HCT116 (cell line): ENCODE data around the gene TMEM54. TPM values are rescaled to one million over a fixed set of nuclear protein-coding genes. Genes with fewer than 3 reads are reported as not detected.

Experiments used
- ATAC-seq: fragments of 200-7000 bp; cut with Tn5 transposase; 2 replicates; pipeline ENCODE4 v1.9.1; 2020; ENCODE audit warnings: mild to moderate bottlenecking, moderate library complexity
- BruUV-seq: library from RNA; stranded (reverse); fragments of 400-500 nt; replicated peaks from 2 replicates; lab custom pipeline; 2021; lab: Mats Ljungman, UMichigan
- CTCF ChIA-PET: fragments of 300-600 bp; sonication (Branson Sonifier 250); formaldehyde crosslinking; loops from one replicate; lab custom pipeline; 2021; ENCODE audit warnings: antibody characterized with exemption; lab: Charles Lee
- POLR2A ChIA-PET: fragments of 300-600, 350-600 bp; sonication (Branson Sonifier 250); formaldehyde crosslinking; loops from one replicate; lab custom pipeline; 2021; ENCODE audit warnings: antibody characterized with exemption; lab: Charles Lee
- RAD21 ChIA-PET, 2 experiments: fragments of 300-600 bp; sonication (Branson Sonifier 250); formaldehyde crosslinking; loops; one replicate each; lab custom pipeline; 2023; ENCODE audit warnings: low total read pairs in 2 of 2; ENCODE audit not compliant: uncharacterized antibody in 2 of 2, unreplicated experiment in 2 of 2, low non-redundant PET in 1 of 2; lab: Charles Lee
- DNase-seq: peaks from one replicate; pipeline ENCODE4 v3.0.0-alpha.2; 2010; ENCODE audit warnings: low read depth, low spot score
- H2AFZ ChIP-seq: fragments of 200-600 bp; shearing (Covaris generic), sonication (generic); 2 replicates; pipeline ENCODE4 v1.6.1; 2017; ENCODE audit warnings: low read depth, mixed run types, mixed read lengths, antibody characterized with exemption, low read length; ENCODE audit not compliant: poor library complexity, severe bottlenecking
- H3K27ac ChIP-seq: 2 replicates; pipeline ENCODE4 v1.5.1; 2012; ENCODE audit warnings: low read depth, low read length
- H3K27me3 ChIP-seq: fragments of 200-600 bp; sonication (generic); 2 replicates; pipeline ENCODE4 v1.6.1; 2016; ENCODE audit warnings: mixed run types, low read length, mixed read lengths; ENCODE audit not compliant: insufficient read depth
- H3K36me3 ChIP-seq, 2 experiments: fragments of 200-500 bp in 1 of 2; fragments of 200-600 bp in 1 of 2; sonication (Bioruptor generic) in 1 of 2; sonication (generic) in 1 of 2; 2 replicates each; pipeline versions ENCODE4 v1.5.1 to v1.6.1; 2014 to 2016; ENCODE audit warnings: low read length in 2 of 2, inconsistent platforms in 1 of 2, mixed read lengths in 1 of 2, mixed run types in 1 of 2; ENCODE audit not compliant: insufficient read depth in 2 of 2, control insufficient read depth in 1 of 2
- H3K4me1 ChIP-seq, 2 experiments: fragments of 200-600 bp in 1 of 2; sonication (generic) in 1 of 2; 2 replicates each; pipeline versions ENCODE4 v1.5.1 to v1.6.1; 2012 to 2017; ENCODE audit warnings: low read length in 2 of 2, inconsistent platforms in 1 of 2, mild to moderate bottlenecking in 1 of 2, mixed read lengths in 1 of 2, mixed run types in 1 of 2, moderate library complexity in 1 of 2; ENCODE audit not compliant: insufficient read depth in 2 of 2, control insufficient read depth in 1 of 2
- H3K4me2 ChIP-seq: fragments of 200-600 bp; sonication (generic); 2 replicates; pipeline ENCODE4 v1.6.1; 2017; ENCODE audit warnings: mixed run types, low read length, mixed read lengths
- H3K4me3 ChIP-seq, 2 experiments: fragments of 200-600 bp in 1 of 2; sonication (generic) in 1 of 2; replicated peaks in 1 of 2; 2 replicates each; pipeline ENCODE4 v1.5.1; 2011 to 2016; ENCODE audit warnings: low read length in 2 of 2, control low read depth in 1 of 2, low read depth in 1 of 2, mild to moderate bottlenecking in 1 of 2, mixed read lengths in 1 of 2, mixed run types in 1 of 2
- H3K79me2 ChIP-seq: fragments of 200-600 bp; sonication (generic); 2 replicates; pipeline ENCODE4 v1.6.1; 2017; ENCODE audit warnings: mild to moderate bottlenecking, mixed run types, low read length, moderate library complexity, mixed read lengths; ENCODE audit not compliant: insufficient read depth
- H3K9ac ChIP-seq: fragments of 200-600 bp; sonication (generic); 2 replicates; pipeline ENCODE4 v1.6.1; 2016; ENCODE audit warnings: low read length, mixed read lengths
- H3K9me2 ChIP-seq: fragments of 200-600 bp; sonication (generic), shearing (Covaris generic); 2 replicates; pipeline ENCODE4 v1.6.1; 2017; ENCODE audit warnings: mixed run types, mild to moderate bottlenecking, moderate library complexity; ENCODE audit not compliant: insufficient read depth
- H3K9me3 ChIP-seq, 2 experiments: fragments of 200-500 bp in 1 of 2; fragments of 200-600 bp in 1 of 2; sonication (Bioruptor generic) in 1 of 2; sonication (generic) in 1 of 2; 2 replicates each; pipeline ENCODE4 v1.6.1; 2014 to 2017; ENCODE audit warnings: low read length in 2 of 2, mixed read lengths in 2 of 2, inconsistent platforms in 1 of 2, low read depth in 1 of 2, mild to moderate bottlenecking in 1 of 2, mixed run types in 1 of 2, moderate library complexity in 1 of 2; ENCODE audit not compliant: control insufficient read depth in 1 of 2, insufficient read depth in 1 of 2
- H4K20me1 ChIP-seq: fragments of 200-600 bp; sonication (generic), shearing (Covaris generic); 2 replicates; pipeline ENCODE4 v1.6.1; 2017; ENCODE audit warnings: mixed run types, mild to moderate bottlenecking, moderate library complexity; ENCODE audit not compliant: insufficient read depth
- CEBPB ChIP-seq: IDR thresholded peaks from 2 replicates; pipeline ENCODE4 v1.6.1; 2012; ENCODE audit warnings: low read depth
- EGR1 ChIP-seq: IDR thresholded peaks from 2 replicates; pipeline ENCODE4 v1.6.1; 2012; ENCODE audit warnings: low read depth
- ELF1 ChIP-seq: IDR thresholded peaks from 2 replicates; pipeline ENCODE4 v1.6.1; 2012; ENCODE audit warnings: low read depth, borderline replicate concordance
- FOSL1 ChIP-seq: IDR thresholded peaks from 2 replicates; pipeline ENCODE4 v1.6.1; 2012; ENCODE audit warnings: low read depth
- JUND ChIP-seq: IDR thresholded peaks from 2 replicates; pipeline ENCODE4 v1.6.1; 2012
- MAX ChIP-seq: IDR thresholded peaks from 2 replicates; pipeline ENCODE4 v1.6.1; 2012
- SIN3A ChIP-seq: IDR thresholded peaks from 2 replicates; pipeline ENCODE4 v1.6.1; 2012; ENCODE audit warnings: low read depth
- SP1 ChIP-seq: IDR thresholded peaks from 2 replicates; pipeline ENCODE4 v1.6.1; 2012; ENCODE audit warnings: low read depth
- ZFX ChIP-seq: fragments of 450-650 bp; IDR thresholded peaks from 2 replicates; pipeline ENCODE4 v1.6.1; 2017
- ZNF274 ChIP-seq: fragments of 200-500 bp; sonication (Bioruptor generic); IDR thresholded peaks from 2 replicates; pipeline ENCODE4 v1.6.1; 2014; ENCODE audit warnings: mild to moderate bottlenecking, low read depth, low read length, inconsistent platforms
- intact Hi-C: fragments of 100-400 bp; cut with micrococcal nuclease; formaldehyde crosslinking; loops from 2 replicates; pipeline ENCODE4 v1.10.0; 2022
- total RNA-seq: library from RNA; stranded (reverse); gene quantifications from one replicate; pipeline ENCODE4 v1.2.1, GENCODE V29; 2021; ENCODE audit not compliant: unreplicated experiment
- TF ChIP-seq, protein P1 (sequence below), 3 experiments: fragments of 200-600 bp in 1 of 3; sonication (generic) in 1 of 3; IDR thresholded peaks in 2 of 3; conservative IDR thresholded peaks in 1 of 3; 2 replicates each; pipeline ENCODE4 v1.5.1; 2012 to 2017; ENCODE audit warnings: low read depth in 2 of 3, low read length in 2 of 3, antibody characterized with exemption in 1 of 3, borderline replicate concordance in 1 of 3, control low read depth in 1 of 3, mild to moderate bottlenecking in 1 of 3, mixed read lengths in 1 of 3, mixed run types in 1 of 3, moderate library complexity in 1 of 3; ENCODE audit not compliant: insufficient read depth in 1 of 3
- TF ChIP-seq, protein P2 (sequence below): IDR thresholded peaks from 2 replicates; pipeline ENCODE4 v1.6.1; 2012
- TF ChIP-seq, protein P3 (sequence below): IDR thresholded peaks from 2 replicates; pipeline ENCODE4 v1.6.1; 2012; ENCODE audit warnings: low read depth

The TMEM54 gene
- total RNA-seq, 1 experiment from 2014 or later: 121 TPM

- no peaks in the 10 kb centered on the region for H3K79me2 ChIP-seq
- no peak overlapping the region for H2AFZ ChIP-seq
- H3K9ac ChIP-seq: no peak overlapping the region
- H3K27me3 ChIP-seq: no peaks in the 10 kb centered on the region
- H3K9me2 ChIP-seq: no peaks in the 10 kb centered on the region
- no peaks in the 10 kb centered on the region for H3K36me3 ChIP-seq
- no peak overlapping the region for H3K4me2 ChIP-seq
- no peak for TF ChIP-seq SP1
- no peak for TF ChIP-seq MAX
- no peak for TF ChIP-seq JUND
- TF ChIP-seq FOSL1: no peak
- TF ChIP-seq ELF1: no peak
- no peak for TF ChIP-seq SIN3A
- TF ChIP-seq, protein P1, sequence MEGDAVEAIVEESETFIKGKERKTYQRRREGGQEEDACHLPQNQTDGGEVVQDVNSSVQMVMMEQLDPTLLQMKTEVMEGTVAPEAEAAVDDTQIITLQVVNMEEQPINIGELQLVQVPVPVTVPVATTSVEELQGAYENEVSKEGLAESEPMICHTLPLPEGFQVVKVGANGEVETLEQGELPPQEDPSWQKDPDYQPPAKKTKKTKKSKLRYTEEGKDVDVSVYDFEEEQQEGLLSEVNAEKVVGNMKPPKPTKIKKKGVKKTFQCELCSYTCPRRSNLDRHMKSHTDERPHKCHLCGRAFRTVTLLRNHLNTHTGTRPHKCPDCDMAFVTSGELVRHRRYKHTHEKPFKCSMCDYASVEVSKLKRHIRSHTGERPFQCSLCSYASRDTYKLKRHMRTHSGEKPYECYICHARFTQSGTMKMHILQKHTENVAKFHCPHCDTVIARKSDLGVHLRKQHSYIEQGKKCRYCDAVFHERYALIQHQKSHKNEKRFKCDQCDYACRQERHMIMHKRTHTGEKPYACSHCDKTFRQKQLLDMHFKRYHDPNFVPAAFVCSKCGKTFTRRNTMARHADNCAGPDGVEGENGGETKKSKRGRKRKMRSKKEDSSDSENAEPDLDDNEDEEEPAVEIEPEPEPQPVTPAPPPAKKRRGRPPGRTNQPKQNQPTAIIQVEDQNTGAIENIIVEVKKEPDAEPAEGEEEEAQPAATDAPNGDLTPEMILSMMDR (IDR thresholded peaks at IDR 0.05 in 2 of 3, conservative IDR thresholded peaks at IDR 0.05 in 1 of 3; ENCODE audit: borderline replicate concordance in 1 of 3, insufficient read depth in 1 of 3, low read depth in 2 of 3, low read length in 2 of 3): no peak
- TF ChIP-seq, protein P2, sequence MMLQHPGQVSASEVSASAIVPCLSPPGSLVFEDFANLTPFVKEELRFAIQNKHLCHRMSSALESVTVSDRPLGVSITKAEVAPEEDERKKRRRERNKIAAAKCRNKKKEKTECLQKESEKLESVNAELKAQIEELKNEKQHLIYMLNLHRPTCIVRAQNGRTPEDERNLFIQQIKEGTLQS: no peak
- TF ChIP-seq ZFX: no peak
- TF ChIP-seq, protein P3, sequence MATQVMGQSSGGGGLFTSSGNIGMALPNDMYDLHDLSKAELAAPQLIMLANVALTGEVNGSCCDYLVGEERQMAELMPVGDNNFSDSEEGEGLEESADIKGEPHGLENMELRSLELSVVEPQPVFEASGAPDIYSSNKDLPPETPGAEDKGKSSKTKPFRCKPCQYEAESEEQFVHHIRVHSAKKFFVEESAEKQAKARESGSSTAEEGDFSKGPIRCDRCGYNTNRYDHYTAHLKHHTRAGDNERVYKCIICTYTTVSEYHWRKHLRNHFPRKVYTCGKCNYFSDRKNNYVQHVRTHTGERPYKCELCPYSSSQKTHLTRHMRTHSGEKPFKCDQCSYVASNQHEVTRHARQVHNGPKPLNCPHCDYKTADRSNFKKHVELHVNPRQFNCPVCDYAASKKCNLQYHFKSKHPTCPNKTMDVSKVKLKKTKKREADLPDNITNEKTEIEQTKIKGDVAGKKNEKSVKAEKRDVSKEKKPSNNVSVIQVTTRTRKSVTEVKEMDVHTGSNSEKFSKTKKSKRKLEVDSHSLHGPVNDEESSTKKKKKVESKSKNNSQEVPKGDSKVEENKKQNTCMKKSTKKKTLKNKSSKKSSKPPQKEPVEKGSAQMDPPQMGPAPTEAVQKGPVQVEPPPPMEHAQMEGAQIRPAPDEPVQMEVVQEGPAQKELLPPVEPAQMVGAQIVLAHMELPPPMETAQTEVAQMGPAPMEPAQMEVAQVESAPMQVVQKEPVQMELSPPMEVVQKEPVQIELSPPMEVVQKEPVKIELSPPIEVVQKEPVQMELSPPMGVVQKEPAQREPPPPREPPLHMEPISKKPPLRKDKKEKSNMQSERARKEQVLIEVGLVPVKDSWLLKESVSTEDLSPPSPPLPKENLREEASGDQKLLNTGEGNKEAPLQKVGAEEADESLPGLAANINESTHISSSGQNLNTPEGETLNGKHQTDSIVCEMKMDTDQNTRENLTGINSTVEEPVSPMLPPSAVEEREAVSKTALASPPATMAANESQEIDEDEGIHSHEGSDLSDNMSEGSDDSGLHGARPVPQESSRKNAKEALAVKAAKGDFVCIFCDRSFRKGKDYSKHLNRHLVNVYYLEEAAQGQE: no peak
- no peak for TF ChIP-seq ZNF274
- no peak for TF ChIP-seq CEBPB
- no peak for TF ChIP-seq EGR1
- DNase-seq: no peak
- H3K27ac ChIP-seq: no peak overlapping the region
- peaks cover 0 to 13% of the 10 kb centered on the region in 2 experiments; a peak in 3 of 4 replicates for H3K4me1 ChIP-seq
- ChIA-PET RAD21 (interaction anchor here (0.6 to 1.0 kb wide), 2 partner anchors 208 kb away, joined by 3 read pairs; no protein-coding TSS in a partner anchor), POLR2A (no interaction called here), CTCF (interaction anchor here (0.8 to 2.2 kb wide), 2 partner anchors 203 to 209 kb away, joined by 5 to 6 read pairs; partner anchors contain the start of gene AZIN2)
- intact Hi-C loops: no loop called here
- no TSS peak for BruUV-seq
- H3K4me3 ChIP-seq: no peak overlapping the region
- H4K20me1 ChIP-seq: no peaks in the 10 kb centered on the region
- H3K9me3 ChIP-seq: no peaks in the 10 kb centered on the region
- no peak for ATAC-seq
Observed at GRCh38 chr1:32878183-32878582, 23.0 kb downstream of the TMEM54 start.
